HL-60/S4 treated with phorbol 12-myristate 13-acetate at 8.2 ng/mL for 4 days and 3 days (cell line): ENCODE measurements around the gene GLRA2.
"Not testable (repeated sequence)": the region's sequence is repeated elsewhere in the genome, so short reads cannot be mapped to it uniquely, and the experiment has no call there.

Experiments
- in situ Hi-C: fragments of 300-500 bp; cut with MboI; formaldehyde crosslinking; loops from 2 replicates; pipeline ENCODE4 v1.15.0; 2022; ENCODE audit warnings: low sequenced_read_pairs

Gene GLRA2

DNA sequence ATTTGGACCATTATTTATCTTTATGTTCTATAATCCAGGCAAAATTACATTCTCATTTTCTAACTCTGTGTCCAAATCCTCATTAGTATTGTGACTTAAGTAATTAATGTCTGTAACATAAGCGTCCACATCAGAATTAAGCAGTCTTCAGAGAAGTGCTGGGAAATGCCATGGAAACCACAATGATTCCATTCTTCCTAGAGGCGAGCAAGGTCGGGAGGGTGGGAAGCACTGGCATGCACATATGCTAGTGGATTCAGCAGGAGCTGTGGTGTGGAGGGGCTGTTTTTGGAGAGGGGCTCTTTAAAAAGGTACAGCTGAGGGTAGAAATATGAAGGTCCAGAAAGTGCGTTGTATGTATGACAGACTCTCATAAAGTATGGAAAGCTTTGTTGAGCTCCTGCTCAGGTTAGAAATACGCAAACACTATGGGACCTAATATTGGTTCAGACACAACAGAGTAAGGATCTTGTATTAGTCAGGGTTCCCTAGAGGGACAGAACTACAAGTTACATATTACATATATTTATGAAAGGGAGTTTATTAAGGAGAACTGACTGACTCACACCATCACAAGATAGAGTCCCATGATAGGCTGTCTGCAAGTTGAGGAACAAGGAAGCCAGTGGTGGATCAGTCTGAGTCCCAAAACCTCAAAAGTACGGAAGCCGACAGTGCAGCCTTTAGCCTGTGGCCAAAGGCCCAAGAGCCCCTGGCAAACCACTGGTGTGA is 61.5 kb downstream of the GLRA2 start:
- in situ Hi-C loops: no loop called here

DNA sequence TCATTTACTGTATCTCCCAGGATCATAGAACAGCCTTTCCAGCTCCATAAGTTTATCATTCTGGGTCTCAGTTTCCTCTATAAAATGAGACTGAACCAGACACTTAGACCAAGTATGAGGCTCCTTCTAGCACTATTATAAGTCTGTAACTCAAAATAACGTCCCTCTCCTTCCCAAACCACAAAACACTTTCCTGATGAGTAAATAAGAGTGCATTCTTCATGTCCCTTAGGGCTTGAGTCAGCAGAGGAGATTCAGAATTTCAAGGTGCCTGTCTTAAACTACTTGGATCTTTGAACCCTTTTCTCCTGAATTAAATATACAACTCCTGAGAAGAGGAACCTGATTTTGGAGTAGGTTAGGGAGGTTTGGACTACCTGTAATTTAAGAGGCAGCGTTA is 62.6 kb downstream of the GLRA2 start:
- in situ Hi-C loops: no loop called here

DNA sequence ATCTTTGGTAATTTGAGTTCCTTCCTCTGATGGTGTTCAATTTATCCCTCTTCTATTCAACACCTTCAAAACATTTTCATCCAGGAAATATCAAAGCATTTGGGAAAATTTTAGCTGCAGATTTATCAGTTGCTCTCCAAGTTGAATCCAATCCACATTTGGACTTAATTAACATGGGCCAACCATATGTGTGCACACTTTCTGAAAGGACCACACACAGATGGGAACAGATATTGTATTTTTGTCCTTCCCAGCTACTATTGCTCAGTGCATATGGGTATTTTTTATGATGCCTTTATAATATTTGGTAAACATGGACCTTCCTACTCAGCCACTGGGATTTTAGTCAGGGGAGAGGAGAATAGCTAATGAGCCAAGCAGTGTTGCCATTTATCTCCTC is 65.2 kb downstream of the GLRA2 start:
- in situ Hi-C loops: no loop called here

DNA sequence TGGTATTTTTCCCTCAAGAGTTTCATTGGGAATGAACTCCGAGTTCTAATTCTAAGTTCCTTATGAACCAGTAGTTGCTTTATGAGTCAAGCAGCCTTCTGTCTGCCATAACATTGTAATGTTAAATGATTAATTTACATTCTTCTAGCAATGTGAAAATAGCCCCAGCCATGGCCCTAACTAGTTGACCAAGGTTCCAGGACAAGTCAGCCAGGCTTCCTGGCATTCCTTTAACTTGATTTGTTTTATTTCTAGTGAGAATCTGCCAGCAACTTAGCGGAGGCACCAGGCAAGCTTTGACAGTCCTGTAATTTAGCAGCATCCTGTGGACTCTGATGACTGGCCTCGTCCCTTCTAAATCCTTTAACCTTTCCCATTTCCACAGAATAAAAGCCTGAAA is 69.0 kb downstream of the GLRA2 start:
- in situ Hi-C loops: no loop called here

DNA sequence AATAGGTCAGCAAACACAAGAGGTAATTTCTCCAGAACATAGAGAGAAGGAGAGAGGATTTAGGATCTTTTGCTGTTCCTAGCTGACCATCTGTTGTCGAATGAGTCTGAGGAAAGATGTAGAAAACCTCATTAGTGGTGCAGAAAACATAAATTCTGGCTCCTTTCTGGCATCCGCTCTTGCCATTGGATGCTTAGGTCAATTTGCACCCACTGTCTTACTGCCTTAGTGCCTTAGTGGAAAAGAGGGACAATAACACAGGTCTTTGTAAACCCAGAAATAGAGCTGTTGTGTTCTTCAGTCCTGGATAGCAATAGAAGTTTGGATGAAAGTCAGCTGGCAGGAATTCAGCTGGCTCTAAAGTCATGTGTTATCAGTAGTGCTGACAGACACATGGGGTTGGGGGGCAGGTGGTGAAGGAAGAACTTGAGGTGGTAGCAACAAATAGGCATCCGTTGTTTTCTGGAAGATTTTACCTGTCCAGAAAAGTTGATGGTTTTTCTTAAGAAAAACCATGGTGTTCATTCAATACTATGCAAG is 78.2 kb downstream of the GLRA2 start:
- in situ Hi-C loops: no loop called here

DNA sequence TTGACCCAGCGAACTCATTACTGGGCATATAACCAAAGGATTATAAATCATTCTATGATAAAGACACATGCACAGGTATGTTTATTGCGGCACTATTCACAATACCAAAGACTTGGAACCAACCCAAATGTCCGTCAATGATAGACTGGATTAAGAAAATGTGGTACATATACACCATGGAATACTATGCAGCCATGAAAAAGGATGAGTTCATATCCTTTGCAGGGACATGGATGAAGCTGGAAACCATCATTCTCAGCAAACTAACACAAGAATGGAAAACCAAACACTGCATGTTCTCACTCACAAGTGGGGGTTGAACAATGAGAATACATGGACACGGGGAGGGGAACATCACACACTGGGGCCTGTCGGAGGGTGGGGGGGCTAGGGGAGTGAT is 83.1 kb downstream of the GLRA2 start:
- in situ Hi-C loops: not testable (repeated sequence)

DNA sequence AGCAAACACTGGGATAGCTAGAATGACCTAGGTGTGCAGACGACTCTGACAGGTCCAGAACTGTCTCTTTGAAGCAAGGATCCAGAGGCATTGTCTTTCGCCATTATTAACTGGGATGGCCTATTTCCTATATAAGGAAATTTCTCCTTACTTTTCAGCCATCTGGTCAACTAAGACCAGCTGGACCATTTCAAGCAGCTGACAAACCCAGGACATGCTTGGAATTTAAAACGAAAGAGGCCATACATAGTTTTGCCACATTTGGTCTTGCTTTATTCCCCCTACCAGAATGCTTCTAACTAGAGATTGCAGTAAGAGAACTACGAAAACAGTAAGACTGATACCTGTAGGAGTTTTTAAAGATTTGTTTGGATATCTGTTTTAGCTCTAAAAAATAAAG is 87.0 kb downstream of the GLRA2 start:
- in situ Hi-C loops: no loop called here

DNA sequence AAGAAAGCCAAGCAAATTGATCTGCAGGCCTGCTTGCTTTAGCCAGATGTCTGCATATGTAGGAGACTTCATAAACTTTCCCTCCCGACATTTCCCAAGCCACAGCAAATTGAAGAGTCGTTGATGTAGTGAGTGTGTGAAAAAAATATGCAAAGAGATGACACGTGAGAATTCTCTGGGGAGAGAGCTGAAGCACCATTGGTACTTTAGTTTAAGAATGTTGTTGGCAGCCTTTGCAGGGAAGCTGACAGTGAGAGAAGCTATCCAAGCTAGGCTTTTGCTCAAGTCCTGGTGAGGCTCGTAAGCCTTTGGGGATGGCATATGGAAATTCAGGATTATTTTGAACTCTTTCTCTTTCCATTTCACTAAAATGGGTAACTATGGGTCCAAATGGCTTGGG is 87.5 kb downstream of the GLRA2 start:
- in situ Hi-C loops: no loop called here

DNA sequence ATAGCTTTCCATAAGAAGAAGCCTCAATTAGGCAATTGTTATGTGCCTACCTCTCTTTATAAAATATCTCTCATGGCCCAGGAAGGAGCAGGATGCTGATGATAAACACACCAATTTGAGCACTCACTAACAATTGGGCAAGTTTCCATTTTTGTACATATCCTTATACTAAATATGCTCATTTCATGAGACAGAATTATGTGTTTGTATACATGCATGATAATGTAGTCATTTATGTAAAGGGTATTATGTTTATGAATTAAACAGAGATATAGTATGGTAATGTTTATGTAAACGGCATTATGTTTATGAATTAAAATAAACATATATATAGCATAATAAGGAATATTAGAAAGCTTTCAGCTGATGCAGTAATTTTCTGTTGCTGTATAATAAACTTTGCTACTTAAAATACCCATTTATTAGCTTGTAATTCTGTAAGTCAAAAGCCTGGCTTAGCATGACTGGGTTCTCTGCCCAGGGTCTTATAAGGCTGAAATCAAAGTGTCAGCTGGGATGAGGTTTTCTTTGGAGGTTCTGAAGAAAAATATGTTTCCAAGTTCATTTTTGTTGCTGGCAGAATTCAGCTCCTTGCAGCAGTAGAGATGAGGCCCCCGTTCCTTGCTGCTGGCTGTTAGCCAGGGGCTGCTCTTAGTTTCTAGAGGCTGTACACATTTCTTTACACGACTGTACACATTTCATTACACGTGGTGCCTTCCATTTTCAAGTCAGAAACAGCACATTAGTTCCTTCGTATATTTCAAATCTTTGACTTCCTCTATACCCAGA is 89.0 kb downstream of the GLRA2 start:
- in situ Hi-C loops: no loop called here

DNA sequence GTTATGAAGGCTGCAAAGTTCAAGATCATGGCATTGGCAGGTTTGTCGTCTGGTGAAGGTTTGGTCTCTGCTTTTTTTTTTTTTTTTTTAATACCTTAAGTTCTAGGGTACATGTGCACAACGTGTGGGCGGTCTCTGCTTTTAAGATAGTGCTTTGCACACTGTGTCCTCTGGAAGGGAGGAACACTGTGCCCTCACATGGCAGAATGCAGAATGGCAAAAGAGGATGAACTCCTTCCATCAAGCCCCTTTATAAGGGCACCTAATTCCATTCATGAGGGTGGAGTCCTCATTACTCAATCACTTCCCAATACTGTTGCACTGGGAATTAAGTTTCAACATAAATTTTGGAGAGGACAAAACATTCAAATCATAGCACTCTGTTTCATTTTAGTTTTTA is 101.4 kb downstream of the GLRA2 start:
- in situ Hi-C loops: no loop called here

DNA sequence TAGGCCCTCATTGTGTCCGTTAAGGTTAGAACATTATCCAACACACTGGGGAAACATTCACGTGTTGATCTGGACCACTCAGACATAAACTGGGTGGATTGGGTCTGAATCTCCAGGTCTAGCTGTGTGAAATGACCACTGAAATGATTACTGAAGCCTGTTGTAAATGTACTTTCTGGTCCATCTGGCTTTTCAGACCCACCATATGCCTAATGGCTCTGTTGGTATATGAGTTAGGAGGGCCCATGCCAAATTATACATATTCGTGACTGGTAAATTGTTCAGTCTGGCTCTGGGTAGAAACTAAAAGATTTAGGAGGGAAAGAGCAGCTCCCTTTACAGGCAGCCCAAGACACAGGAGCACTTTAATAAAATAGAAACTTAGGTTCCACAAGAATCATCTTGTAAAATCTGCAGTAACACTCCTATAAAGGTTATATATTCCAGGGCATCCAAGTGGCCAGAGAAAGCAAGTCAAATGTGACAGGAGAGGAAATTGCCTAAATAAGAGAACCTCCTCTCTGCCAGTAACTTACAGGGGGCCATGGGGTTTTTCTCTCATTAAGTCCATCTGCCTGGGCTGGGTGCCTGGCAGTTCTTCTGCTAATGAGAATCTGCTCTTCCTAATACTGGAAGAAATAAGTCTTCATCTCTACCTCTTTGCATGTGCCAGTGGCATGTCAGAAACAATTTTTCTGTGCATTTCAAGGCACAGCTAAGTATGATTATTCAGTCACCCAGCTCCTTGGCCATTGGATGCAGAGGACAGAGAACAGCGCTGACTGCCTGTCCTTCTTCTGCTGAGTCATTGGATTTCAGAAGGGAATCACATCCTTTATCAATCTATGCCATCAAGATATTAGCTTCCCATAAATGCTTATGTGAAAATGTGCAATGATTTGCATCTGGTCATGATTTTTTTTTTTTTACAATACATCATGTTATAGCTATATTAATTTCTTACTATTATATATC is 112.6 kb downstream of the GLRA2 start:
- in situ Hi-C loops: no loop called here

DNA sequence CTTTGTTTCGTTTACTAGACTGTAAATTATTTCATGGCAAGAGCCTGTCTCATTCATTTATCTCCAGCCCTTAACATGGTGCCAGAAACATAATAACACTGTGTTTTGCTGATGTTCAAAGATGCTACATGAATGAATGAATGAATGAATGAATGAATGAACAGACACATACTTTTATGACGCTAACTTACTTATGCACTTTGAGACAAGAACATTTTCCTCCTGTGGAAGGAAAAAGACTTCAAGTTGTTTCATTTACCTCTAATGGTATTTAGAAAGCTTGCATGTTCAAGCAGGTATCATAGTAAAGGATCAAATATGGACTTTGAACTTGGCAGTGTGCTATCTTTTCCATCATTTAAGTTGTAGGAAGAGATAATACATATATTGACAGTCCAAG is 131.6 kb downstream of the GLRA2 start:
- in situ Hi-C loops: no loop called here

DNA sequence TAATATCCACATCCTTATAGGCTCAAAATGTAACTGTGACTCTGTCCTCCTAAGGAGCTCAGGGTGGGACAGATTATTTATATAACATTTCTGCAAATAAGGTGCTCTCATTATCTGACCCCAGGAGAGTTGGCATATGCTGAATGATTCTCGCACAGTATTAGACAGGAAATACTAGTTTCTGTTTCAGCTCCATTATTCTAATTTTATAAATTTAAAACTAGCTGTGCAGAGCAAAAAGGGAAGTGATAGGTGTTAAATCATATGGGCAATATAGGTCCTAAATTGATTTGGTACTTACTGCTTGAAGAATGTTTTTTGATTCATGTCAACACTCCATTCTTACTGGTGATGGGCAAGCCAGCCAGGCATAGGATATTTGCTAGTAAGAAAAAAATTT is 141.5 kb downstream of the GLRA2 start:
- in situ Hi-C loops: no loop called here

DNA sequence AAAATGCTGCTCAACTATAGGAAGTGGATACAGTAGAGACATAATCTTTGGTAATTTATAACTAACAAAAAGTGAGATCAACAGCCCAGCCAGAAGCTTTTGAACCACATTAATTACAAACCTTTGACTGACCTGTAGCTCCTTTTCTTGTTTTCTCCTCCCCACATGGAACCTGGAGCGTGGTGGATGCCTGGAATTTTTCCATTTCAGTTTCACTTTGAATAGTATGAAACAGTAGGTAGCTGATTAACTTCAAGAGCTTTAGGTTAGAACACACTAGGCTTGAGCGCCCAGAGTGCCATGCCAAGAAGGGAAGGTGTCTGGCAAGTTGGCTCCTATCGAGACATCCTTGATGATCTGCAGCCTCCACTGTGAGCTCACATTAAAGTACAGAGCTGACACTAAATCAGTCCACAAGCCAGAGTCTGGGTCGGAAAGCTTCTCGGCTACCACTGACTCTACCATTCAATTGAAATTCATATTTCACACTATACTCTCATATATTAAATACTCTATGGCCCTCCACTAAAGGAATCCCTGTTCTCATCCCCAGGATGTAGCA is 143.4 kb downstream of the GLRA2 start:
- in situ Hi-C loops: no loop called here

DNA sequence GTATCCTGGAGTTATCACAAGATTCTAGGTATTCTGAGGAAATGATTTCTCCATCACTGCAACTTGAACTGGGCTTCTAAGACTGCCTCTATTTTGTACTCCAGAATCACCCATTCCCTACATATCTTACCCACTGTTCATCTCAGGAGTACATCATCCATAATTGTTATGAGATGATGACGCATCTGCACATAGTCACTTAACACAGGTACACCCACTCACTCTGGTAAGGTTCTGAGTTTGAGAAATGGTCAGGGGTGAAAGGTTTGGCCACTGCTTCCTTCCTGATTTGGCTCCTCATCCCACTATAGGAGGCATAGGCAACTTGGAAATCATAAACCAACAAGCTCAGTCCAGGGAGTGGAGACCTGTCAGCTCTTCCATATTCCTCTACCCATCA is 143.9 kb downstream of the GLRA2 start:
- in situ Hi-C loops: no loop called here

DNA sequence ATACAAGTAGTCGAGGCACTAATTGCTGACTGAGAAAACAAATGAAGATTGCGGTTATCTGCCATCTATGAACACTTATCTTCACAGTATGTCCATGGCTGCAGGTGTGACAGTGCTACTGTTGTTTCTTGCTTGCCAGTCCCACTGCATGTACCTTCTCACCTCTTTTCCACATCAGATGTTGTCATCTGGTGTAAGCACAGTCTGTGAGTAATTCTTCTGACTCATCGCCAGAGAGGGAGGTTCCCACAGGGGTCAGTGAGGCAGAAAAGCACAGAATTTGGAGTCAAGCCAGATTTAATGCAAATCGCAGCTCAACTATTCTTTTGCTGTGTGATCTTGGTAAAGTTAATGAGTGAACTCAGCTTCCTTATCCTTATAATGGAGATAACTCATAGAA is 144.4 kb downstream of the GLRA2 start:
- in situ Hi-C loops: no loop called here

DNA sequence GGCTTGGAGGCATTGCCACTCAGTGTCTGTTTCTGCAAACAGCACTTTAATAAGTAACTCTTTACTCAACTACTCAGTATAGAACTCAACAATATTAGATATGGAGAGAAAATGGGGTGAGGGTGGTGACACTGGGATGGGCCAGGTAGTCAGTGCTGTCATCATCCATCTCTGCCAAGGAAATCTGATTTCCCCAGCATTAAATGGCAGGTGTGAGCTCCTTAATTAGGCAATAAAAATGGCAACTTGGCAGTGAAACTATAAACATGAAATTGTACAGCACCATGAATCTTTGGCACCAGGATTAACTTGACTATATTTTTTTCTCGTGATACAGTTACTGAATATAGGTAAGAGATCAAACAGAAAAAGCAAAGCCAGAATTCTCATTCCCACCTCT is 146.2 kb downstream of the GLRA2 start:
- in situ Hi-C loops: no loop called here

DNA sequence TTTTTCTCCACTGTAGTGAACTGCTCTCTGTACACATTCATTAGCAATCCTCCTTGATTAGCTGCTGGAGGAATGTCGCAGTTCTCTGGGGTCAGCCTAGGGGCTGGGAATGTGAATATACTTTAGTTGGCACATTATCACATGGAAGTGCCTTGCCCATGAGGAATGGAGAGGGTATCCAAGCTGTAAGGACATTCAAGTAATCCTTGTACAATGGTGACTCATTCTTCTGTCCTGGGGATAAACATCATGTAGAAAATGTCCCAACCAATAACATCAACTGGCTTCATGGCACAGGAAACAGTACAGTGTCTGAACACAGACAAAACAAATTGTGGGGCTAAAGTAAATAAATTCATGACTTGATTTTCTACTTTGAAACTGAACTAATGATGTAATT is 147.1 kb downstream of the GLRA2 start:
- in situ Hi-C loops: no loop called here

DNA sequence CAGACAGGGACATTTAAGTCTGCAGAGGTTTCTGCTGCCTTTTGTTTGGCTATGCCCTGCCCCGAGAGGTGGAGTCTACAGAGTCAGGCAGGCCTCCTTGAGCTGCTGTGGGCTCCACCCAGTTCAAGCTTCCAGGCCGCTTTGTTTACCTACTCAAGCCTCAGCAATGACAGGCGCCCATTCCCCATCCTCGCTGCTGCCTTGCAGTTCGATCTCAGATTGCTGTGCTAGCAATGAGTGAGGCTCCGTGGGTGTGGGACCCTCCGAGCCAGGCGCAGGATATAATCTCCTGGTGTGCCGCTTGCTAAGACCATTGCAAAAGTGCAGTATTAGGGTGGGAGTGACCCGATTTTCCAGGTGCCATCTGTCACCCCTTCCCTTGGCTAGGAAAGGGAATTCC is 159.0 kb downstream of the GLRA2 start:
- in situ Hi-C loops: not testable (repeated sequence)

DNA sequence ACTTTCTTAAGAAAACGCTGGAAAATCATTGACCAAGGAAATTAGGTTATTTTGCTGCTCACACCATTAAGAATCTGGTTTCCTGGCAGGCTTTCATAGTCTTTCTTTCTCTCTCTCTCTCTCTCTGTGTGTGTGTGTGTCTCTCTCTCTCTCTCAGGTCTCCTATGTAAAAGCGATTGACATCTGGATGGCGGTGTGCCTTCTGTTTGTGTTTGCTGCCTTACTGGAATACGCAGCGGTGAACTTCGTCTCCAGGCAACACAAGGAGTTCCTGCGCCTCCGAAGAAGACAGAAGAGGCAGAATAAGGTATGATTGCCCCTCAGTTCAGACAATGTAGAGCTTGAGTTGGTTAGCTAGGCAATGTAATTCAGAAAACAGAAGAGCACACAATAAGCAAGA is 161.2 kb downstream of the GLRA2 start:
- in situ Hi-C loops: no loop called here

DNA sequence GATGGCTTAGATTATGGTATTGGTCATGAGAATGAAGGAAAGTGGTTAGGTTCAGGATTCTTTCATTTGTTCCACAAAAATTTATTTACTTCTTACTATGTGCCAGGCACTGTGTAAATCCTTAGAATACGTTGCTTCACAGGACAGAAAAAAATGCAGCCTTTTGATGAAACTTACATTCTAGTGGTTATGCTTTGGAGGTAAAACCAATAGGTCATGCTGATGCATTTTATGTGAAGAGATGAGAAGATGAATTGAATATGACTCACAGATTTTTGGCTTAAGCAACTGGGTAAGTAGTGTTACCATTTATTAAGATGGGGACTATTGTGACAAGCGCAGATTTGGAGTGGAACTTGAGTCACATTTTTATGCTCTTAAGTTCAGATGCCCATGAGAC is 165.3 kb downstream of the GLRA2 start:
- in situ Hi-C loops: no loop called here
